Vagina (tissue), 2 donors: ENCODE data around the gene GSC2. TPM values are rescaled to one million over a fixed set of nuclear protein-coding genes. Genes with fewer than 3 reads are reported as not detected.
"Not testable (repeated sequence)": the region's sequence is repeated elsewhere in the genome, so short reads cannot be mapped to it uniquely, and the experiment has no call there.

Experiments
- DNase-seq, 2 donors: peaks; one replicate each; pipeline ENCODE4 v3.0.0-alpha.2; 2017; ENCODE audit errors: extremely low spot score in 2 of 2
- H3K27ac ChIP-seq: fragments of 200-600 bp; sonication (generic); one replicate; pipeline ENCODE4 v1.5.1; 2019
- H3K27me3 ChIP-seq: fragments of 200-600 bp; sonication (generic); one replicate; pipeline ENCODE4 v1.5.1; 2019
- H3K36me3 ChIP-seq, 2 donors: fragments of 200-600 bp; sonication (generic); one replicate each; pipeline ENCODE4 v1.5.1; 2017 to 2019
- H3K4me1 ChIP-seq: fragments of 200-600 bp; sonication (generic); one replicate; pipeline ENCODE4 v1.5.1; 2019
- H3K4me3 ChIP-seq, 2 donors: fragments of 200-600 bp; sonication (generic); 1 replicate in 1 of 2; 2 replicates in 1 of 2; pipeline ENCODE4 v1.5.1; 2016 to 2019
- H3K9me3 ChIP-seq: fragments of 200-600 bp; sonication (generic); one replicate; pipeline ENCODE4 v1.5.1; 2019
- POLR2A ChIP-seq, 2 donors: fragments of 450-650 bp; IDR thresholded peaks; one replicate each; pipeline ENCODE4 v1.6.1; 2017; ENCODE audit warnings: antibody characterized with exemption in 2 of 2, mild to moderate bottlenecking in 2 of 2, moderate library complexity in 2 of 2
- POLR2AphosphoS5 ChIP-seq, 2 donors: sonication (generic); formaldehyde crosslinking; IDR thresholded peaks; one replicate each; pipeline ENCODE4 v1.9.0; 2017; ENCODE audit warnings: antibody characterized with exemption in 2 of 2, mild to moderate bottlenecking in 2 of 2, low read depth in 1 of 2; ENCODE audit not compliant: insufficient read depth in 1 of 2
- intact Hi-C: fragments of 100-400 bp; cut with DNase I; formaldehyde crosslinking; loops from one replicate; pipeline ENCODE4 v1.15.1; 2023
- total RNA-seq: library from RNA; depleted of rRNA; stranded (reverse); fragments of >200 nt; gene quantifications from one replicate; pipeline ENCODE4 v1.2.3, GENCODE V29; 2016
- TF ChIP-seq, protein P1 (sequence below), 3 experiments: fragments of 450-650 bp in 2 of 3; fragments of 200-600 bp in 1 of 3; sonication (generic) in 1 of 3; IDR thresholded peaks; one replicate each; pipeline ENCODE4 v1.5.1; 2017 to 2019; ENCODE audit warnings: antibody characterized with exemption in 3 of 3, mild to moderate bottlenecking in 2 of 3, moderate library complexity in 2 of 3

The GSC2 gene
- total RNA-seq, 1 donor from 2014 or later: not detected

DNA sequence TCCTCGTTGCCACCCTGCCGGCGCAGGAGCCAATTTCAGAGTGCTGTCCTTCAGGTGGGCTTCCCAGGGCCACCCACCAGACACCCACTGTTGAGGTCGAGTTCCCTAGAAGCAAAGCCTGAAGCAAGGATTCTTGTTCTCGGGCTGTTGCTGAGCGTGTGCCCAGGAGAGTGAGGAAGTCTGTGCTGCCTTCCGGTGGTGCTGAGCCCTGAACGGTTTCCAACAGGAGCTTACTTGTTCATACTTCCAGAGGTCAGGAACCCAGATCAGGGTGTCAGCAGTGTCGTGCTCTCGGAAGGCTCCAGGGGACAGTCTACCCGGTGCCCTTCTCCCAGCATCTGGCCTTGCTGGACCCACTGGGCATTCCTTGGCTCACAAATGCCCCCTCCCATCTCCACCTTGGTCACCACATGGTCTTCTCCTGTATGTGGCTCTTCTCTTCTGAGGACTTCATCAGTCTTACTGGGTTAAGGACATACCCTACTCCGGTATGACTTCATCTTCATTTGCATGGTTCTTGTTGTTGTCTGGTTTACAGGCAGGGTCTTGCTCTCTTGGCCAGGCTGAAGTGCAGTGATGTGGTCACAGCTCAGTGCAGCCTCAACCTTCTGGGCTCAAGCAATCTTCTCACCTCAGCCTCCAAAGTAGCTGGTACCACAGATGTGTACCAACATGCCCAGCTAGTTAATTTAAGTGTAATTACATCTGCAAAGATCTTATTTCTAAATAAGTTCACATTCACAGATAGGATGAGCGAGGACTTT, 17.2 kb upstream of the GSC2 start:
- Histone ChIP-seq H3K27me3 (no peaks in the 10 kb centered on the region), H3K27ac (no peak overlapping the region), H3K4me1 (peaks cover 27% of the 10 kb centered on the region), H3K4me3 (no peak overlapping the region), H3K36me3 (no peaks in the 10 kb centered on the region), H3K9me3 (no peaks in the 10 kb centered on the region)
- no peak for DNase-seq
- intact Hi-C loops: no loop called here
- TF ChIP-seq POLR2A (IDR thresholded peaks at IDR 0.05) (no peak), POLR2AphosphoS5 (IDR thresholded peaks at IDR 0.05; ENCODE audit: insufficient read depth in 1 of 2, low read depth in 1 of 2) (no peak)
- TF ChIP-seq, protein P1, sequence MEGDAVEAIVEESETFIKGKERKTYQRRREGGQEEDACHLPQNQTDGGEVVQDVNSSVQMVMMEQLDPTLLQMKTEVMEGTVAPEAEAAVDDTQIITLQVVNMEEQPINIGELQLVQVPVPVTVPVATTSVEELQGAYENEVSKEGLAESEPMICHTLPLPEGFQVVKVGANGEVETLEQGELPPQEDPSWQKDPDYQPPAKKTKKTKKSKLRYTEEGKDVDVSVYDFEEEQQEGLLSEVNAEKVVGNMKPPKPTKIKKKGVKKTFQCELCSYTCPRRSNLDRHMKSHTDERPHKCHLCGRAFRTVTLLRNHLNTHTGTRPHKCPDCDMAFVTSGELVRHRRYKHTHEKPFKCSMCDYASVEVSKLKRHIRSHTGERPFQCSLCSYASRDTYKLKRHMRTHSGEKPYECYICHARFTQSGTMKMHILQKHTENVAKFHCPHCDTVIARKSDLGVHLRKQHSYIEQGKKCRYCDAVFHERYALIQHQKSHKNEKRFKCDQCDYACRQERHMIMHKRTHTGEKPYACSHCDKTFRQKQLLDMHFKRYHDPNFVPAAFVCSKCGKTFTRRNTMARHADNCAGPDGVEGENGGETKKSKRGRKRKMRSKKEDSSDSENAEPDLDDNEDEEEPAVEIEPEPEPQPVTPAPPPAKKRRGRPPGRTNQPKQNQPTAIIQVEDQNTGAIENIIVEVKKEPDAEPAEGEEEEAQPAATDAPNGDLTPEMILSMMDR (IDR thresholded peaks at IDR 0.05): no peak

DNA sequence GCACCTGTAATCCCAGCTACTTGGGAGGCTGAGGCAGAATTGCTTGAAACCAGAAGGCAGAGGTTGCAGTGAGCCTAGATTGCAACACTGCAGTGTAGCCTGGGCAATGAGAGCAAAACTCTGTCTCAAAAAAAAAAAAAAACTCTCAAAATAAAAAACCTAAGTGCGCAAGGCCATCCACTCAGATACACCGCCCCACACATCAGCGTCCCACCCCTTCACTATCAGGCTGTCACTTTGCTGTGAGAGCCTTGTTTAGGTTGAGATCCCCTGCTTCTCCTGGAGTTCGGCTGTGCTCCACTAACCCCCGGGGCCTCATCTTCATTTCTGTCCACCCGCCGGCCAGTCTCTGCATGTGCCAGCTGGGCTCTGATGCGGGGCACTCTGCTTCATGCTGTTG, 16.3 kb upstream of the GSC2 start:
- H3K27me3 ChIP-seq: no peaks in the 10 kb centered on the region
- no peak overlapping the region for H3K4me3 ChIP-seq
- intact Hi-C loops: no loop called here

DNA sequence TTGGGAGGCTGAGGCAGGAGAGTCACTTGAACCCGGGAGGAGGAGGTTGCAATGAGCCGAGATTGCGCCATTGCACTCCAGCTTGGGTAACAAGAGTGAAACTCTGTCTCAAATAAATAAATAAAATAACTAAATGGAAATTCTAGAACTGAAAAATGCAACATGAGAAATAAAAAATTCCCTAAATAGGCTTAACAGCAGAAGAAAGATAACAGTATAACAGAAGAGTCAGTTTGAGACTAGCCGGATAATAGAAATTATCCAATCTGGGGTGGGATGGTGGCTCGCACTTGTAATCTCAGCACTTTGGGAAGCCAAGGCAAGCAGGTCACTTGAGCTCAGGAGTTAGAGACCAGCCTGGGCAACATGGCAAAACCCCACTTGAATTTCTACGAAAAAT, 14.3 kb upstream of the GSC2 start:
- DNase-seq: no peak
- no peak overlapping the region for H3K27ac ChIP-seq
- H3K4me1 ChIP-seq: peaks cover 6% of the 10 kb centered on the region
- H3K9me3 ChIP-seq: no peaks in the 10 kb centered on the region
- H3K36me3 ChIP-seq: no peaks in the 10 kb centered on the region
- no peak for TF ChIP-seq POLR2A (IDR thresholded peaks at IDR 0.05)
- TF ChIP-seq POLR2AphosphoS5 (IDR thresholded peaks at IDR 0.05; ENCODE audit: insufficient read depth in 1 of 2, low read depth in 1 of 2): no peak
- TF ChIP-seq, protein P1 (IDR thresholded peaks at IDR 0.05): no peak
- intact Hi-C loops: no loop called here
- H3K4me3 ChIP-seq: no peak overlapping the region
- H3K27me3 ChIP-seq: no peaks in the 10 kb centered on the region

More for the DNA sequence above, 16.3 kb upstream of the GSC2 start:
- Histone ChIP-seq H3K27ac (no peak overlapping the region), H3K4me1 (peaks cover 24% of the 10 kb centered on the region), H3K36me3 (no peaks in the 10 kb centered on the region), H3K9me3 (no peaks in the 10 kb centered on the region)
- TF ChIP-seq POLR2A (IDR thresholded peaks at IDR 0.05) (no peak), POLR2AphosphoS5 (IDR thresholded peaks at IDR 0.05; ENCODE audit: insufficient read depth in 1 of 2, low read depth in 1 of 2) (no peak)
- TF ChIP-seq, protein P1 (IDR thresholded peaks at IDR 0.05): no peak
- DNase-seq: no peak

- H3K36me3 ChIP-seq, H3K27me3 ChIP-seq, H3K4me3 ChIP-seq, DNase-seq, H3K4me1 ChIP-seq, H3K9me3 ChIP-seq, H3K27ac ChIP-seq, intact Hi-C loops: not testable (repeated sequence)
Observed at GRCh38 chr22:19158649-19159048, 8.6 kb upstream of the GSC2 start.

DNA sequence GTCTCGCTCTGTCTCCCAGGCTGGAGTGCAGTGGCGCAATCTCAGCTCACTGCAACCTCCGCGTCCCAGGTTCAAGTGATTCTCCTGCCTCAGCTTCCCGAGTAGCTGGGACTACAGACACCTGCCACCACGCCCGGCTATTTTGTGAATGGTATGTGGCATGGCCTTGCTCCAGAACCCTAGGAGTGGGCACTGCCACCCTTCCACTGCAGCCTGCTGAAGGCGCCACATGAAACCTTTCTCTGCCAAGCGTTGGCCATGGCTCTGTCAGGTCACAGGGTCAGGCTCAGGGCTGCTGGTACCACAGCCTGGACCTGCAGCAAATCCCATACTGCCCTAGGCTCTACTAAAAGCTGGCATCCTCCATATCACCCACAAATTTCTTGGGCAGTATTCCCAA, 6.0 kb upstream of the GSC2 start:
- H3K4me1 ChIP-seq, DNase-seq, intact Hi-C loops, H3K9me3 ChIP-seq, H3K27me3 ChIP-seq, H3K27ac ChIP-seq, H3K4me3 ChIP-seq, H3K36me3 ChIP-seq: not testable (repeated sequence)

GRCh38 chr22:19152942-19153883, 3.1 kb upstream of the GSC2 start:
- intact Hi-C loops: no loop called here
- no peak for DNase-seq
- H3K9me3 ChIP-seq: no peaks in the 10 kb centered on the region
- peaks cover 8% of the 10 kb centered on the region for H3K27me3 ChIP-seq
- no peak for TF ChIP-seq POLR2A (IDR thresholded peaks at IDR 0.05)
- TF ChIP-seq, protein P1 (IDR thresholded peaks at IDR 0.05): no peak
- no peak for TF ChIP-seq POLR2AphosphoS5 (IDR thresholded peaks at IDR 0.05; ENCODE audit: insufficient read depth in 1 of 2, low read depth in 1 of 2)
- H3K27ac ChIP-seq: no peak overlapping the region
- H3K4me1 ChIP-seq: peaks cover 4% of the 10 kb centered on the region
- H3K4me3 ChIP-seq: no peak overlapping the region
- H3K36me3 ChIP-seq: no peaks in the 10 kb centered on the region
